Measurements from ENCODE around the gene RNF7. TPM values are rescaled to one million over a fixed set of nuclear protein-coding genes. Genes with fewer than 3 reads are reported as not detected.
A peak's percentile ranks its signal among the peaks of the same experiment; 100 is the strongest.
"Not testable (repeated sequence)": the region's sequence is repeated elsewhere in the genome, so short reads cannot be mapped to it uniquely, and the experiment has no call there.

RNF7 gene
- total RNA-seq, result 38.1 and 93.8 TPM in 2 replicates

DNA sequence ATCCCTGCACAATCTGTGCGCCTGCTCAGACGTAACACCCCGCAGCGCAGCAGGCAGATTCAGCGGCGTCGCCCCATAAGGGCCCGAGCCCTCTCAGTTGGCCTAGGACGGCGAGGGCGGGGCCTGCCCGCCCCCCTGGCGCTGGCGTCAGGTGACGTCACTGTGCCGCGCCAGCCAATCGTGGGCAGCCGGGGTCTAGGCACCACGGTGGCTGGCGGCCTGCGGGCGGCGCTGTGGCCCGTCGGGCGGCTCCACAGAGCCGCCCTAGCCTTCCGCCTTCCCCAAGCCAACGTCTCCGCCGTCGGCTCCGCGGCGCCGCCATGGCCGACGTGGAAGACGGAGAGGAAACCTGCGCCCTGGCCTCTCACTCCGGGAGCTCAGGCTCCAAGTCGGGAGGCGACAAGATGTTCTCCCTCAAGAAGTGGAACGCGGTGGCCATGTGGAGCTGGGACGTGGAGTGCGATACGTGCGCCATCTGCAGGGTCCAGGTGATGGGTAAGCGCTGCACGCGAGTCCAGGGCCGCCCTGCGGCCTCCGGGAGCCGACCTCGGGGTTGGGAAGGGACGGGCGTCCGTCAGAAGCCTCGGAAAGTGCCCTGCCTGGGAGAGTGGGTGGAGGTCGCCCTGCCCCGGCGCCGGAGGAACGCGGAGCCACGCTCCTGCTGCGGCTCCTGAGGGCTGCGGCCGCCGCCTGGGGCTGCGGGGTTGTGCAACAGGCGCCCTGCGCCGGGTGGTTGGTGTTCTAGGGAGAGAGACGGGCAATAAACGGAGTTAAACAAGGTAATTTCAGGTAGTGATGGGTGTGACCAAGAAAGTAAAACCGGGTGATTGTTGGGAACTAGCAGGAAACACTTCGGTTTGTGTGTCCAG is at the start of gene RNF7:
RNF7 (plus strand) TSS at position 277 of the 869 bp plus-strand sequence; CDS start at position 321, 44 bp downstream.
- DNase-seq, result peak; percentile 97

GRCh38 chr3:141690431-141691072 is 47.5 kb upstream of the RNF7 start:
- no peak for DNase-seq

- not testable (repeated sequence) for DNase-seq
Observed at GRCh38 chr3:141691471-141691870, 46.6 kb upstream of the RNF7 start.

GRCh38 chr3:141692973-141693372 is 45.1 kb upstream of the RNF7 start:
- DNase-seq, result not testable (repeated sequence)

DNA sequence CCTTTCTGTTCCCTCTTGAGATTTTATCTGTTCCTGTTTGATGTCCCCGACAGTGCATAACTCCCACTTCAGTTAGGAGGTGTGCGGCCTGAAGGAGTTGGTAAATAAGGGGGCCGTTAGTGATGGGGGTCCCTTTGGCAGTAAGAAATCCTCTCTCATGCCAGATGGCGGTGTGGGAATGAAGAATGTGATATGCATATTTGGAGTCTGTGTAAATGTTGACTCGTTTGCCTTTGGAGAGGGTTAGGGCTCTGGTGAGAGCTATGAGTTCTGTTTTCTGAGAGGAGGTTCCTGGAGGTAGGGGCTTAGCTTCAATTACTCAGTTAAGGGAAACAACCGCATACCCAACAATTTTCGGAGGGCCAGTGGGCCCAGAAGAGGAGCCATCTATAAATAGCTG is 38.8 kb upstream of the RNF7 start:
- no peak for DNase-seq

DNA sequence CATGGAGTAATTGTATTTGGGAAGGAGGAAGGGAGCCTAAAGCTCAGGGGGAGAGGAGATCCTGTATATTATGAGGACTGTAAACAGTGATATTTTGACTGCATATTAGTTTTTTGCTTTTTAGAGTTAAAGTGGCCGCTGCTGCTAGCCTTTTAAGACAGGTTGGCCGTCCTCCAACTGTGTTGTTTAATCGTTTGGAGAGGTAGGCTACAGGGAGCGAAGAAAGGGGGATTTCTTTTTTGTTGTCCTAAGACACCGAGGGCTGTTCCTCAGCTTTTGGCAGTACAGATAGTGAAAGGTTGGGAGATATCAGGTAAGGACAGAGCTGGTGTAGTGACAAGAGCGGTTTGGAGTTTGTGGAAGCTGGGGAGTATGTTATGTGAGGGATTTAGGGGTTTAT is 38.2 kb upstream of the RNF7 start:
- DNase-seq, result no peak

- not testable (repeated sequence) for DNase-seq
Observed at GRCh38 chr3:141703367-141703766, 34.7 kb upstream of the RNF7 start.

DNA sequence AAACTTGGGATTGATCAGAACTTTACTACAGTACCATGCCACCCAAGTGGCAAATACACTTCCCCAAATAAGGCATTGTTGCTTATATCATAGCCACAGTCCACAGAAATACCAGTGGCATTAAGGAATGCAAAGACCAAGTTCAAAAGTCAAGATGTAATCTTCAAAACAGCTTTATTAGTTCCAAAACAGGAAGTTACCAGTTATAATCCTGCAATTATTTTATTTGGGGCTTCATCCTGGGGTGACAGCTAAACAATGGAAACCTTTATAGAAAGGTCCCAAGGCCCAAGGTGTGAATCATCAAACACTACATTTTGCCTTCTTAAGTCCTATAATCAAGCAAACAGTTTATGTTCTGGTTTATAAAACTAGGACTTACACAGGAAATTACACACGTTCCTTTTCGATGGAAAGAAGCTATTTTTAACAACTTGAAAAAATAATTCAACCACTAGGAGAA is 30.3 kb upstream of the RNF7 start:
- DNase-seq, result peak; percentile 99

DNA sequence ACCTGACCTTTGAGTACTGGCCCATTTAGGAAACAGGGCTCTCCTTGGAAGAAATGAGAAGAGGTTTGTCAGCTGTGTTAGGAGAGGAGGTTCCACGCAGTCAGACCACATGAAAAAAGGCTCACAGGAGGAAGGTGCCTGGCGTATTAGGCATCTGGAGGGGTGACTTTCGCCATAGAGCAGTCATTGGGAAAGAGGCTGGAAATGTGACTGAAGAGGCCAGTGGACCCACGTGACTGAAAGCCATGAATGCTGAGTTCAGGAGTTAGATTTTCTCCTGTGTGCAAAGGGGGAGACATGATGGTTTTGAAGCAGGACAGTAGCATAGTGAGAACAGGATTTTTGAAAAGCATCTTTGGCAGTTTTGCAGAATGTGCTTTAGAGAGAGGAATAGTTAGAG is 29.7 kb upstream of the RNF7 start:
- DNase-seq, result no peak

DNA sequence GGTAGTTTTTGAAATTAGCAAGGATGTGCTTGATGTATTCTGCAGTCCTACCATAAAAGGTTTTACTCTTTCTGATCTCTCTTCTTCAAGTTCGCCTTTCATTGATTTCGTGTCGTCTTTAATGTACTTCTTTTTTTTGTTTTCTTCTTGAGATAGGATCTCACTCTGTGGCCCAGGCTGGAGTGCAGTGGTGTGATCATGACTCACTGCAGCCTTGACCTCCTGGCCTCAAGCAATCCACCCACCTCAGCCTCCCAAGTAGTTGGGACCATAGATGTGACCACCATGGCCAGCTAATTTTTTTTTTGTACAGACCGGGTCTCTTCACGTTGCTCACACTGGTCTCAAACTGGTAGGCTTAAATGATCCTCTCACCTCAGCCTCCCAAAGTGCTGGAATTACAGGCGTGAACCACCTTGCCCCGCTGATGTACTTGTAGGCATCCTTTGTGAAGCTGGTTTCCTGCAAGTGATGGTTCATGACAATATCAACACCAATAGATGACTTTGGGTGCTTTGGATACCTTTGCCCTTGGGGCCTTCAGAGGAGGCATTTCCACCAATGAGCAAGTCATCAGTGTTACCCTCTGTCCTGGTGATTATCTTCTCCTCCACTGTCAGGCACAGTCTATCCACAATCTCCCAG is 28.9 kb upstream of the RNF7 start:
- no peak for DNase-seq

- DNase-seq, result no peak
Observed at GRCh38 chr3:141710121-141710520, 28.0 kb upstream of the RNF7 start.

GRCh38 chr3:141710888-141711616 is 27.0 kb upstream of the RNF7 start:
- DNase-seq, result peak; percentile 90

DNA sequence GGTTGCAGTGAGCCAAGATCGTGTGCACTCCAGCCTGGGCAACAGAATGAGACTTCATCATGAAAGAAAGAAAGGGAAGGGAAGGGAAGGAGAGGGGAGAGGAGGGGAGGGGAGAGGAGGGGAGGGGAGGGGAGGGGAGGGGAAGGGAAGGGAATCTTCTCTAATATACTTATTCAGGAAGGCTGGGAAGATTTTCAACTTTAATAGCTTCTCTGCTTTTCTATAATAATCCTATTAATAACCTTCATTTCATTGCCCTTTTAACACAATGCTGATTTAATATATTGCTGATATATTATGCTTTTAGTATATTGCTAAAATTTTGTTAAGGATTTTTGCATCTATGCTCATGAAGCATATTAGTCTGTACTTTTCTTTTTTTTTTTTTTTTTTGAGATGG is 23.4 kb upstream of the RNF7 start:
- no peak for DNase-seq

- DNase-seq, result no peak
Observed at GRCh38 chr3:141722081-141722480, 16.0 kb upstream of the RNF7 start.

DNA sequence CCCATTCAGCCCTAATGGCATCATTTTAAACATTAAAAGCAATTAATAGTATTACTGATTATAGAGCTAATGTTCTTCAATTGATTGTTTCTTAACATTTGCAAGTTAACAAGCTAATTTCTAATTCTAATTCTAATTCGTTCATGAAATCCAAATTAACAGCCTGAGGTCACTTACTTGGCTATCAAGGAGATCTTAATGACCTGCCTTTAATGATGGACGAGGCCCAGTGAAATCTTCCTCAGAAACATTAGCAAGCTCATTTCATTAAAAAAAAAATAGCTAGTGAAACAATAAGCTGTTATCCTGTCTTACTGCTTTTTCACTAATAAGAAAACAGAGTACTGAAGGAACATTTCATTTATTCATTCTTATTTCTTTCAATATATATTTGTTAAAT is 15.4 kb upstream of the RNF7 start:
- DNase-seq, result no peak

- no peak for DNase-seq
Observed at GRCh38 chr3:141723255-141723654, 14.8 kb upstream of the RNF7 start.

GRCh38 chr3:141724186-141724585 is 13.9 kb upstream of the RNF7 start:
- no peak for DNase-seq

GRCh38 chr3:141725036-141725435 is 13.1 kb upstream of the RNF7 start:
- DNase-seq, result no peak

DNA sequence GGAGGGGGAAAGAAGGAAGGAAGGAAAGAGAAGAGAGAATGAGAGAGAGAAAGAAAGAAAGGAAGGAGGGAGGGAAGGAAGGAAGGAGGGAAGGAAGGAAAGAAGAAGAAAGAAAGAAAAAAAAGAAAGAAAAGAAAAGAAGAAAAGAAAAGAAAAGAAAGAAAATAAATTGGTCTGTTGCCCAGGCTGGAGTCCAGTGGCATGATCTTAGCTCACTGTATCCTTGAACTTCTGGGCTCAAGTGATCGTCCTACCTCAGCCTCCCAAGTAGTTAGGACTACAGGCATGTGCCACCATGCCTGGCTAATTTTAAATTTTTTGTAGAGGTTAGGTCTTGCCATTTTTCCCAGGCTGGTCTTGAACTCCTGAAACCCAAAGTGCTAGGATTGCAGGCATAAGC is 11.6 kb upstream of the RNF7 start:
- DNase-seq, result no peak

- DNase-seq, result no peak
Observed at GRCh38 chr3:141728355-141728892, 9.7 kb upstream of the RNF7 start.

DNA sequence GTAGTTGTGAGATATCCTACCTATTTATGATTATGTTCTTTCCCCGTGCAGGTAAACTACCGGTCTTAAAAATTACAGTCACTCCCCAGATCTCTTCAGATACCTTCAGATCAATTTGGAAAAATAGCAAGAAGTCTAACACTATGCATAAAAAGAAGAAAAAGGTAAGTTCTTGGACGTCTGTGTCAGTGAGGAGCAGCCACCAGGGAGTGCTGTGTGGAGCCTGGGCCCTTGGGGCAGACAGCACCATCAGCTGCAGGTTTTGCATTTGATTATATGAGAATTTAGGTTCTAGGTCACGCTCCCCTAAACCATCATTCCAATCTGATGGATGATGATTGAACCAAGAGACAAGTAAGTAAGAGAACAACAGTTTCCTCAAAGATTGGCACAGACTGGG is 8.9 kb upstream of the RNF7 start:
- DNase-seq, result no peak

GRCh38 chr3:141735176-141735575 is 2.9 kb upstream of the RNF7 start:
- no peak for DNase-seq

Data from dermis blood vessel endothelial cell (primary cell).